Activated T-helper 17 cell treated with anti-CD3 and anti-CD28 coated beads, Interleukin-2, amount 50 U/mL, for 72 hours (primary cell): ENCODE measurements around the gene FICD. TPM values are rescaled to one million over a fixed set of nuclear protein-coding genes. Genes with fewer than 3 reads are reported as not detected.
A peak's percentile ranks its signal among the peaks of the same experiment; 100 is the strongest.

ENCODE experiments used
- ATAC-seq: fragments of 150-1000 bp; cut with Tn5 transposase; replicated peaks from 2 replicates; pipeline ENCODE4 v1.10.0; 2021; ENCODE audit warnings: mild to moderate bottlenecking, moderate library complexity
- H3K27ac Mint-ChIP-seq: one replicate; pipeline ENCODE4 v1.8.0; 2022; ENCODE audit warnings: mixed read lengths
- H3K27me3 Mint-ChIP-seq: one replicate; pipeline ENCODE4 v1.8.0; 2022; ENCODE audit warnings: mixed read lengths
- H3K36me3 Mint-ChIP-seq: one replicate; pipeline ENCODE4 v1.8.0; 2022; ENCODE audit warnings: low read depth, mild to moderate bottlenecking, mixed read lengths
- H3K4me1 Mint-ChIP-seq: one replicate; pipeline ENCODE4 v1.8.0; 2022; ENCODE audit warnings: mixed read lengths
- H3K4me3 Mint-ChIP-seq: one replicate; pipeline ENCODE4 v1.8.0; 2022; ENCODE audit warnings: mild to moderate bottlenecking, mixed read lengths
- H3K9me3 Mint-ChIP-seq: one replicate; pipeline ENCODE4 v1.8.0; 2022; ENCODE audit warnings: mixed read lengths
- total RNA-seq, 2 donors: library from RNA; stranded (reverse); gene quantifications; one replicate each; pipeline ENCODE4 v1.2.3, GENCODE V29; 2022

The FICD gene
- total RNA-seq, 2 donors from 2014 or later = 2.9 to 3.6 TPM

DNA sequence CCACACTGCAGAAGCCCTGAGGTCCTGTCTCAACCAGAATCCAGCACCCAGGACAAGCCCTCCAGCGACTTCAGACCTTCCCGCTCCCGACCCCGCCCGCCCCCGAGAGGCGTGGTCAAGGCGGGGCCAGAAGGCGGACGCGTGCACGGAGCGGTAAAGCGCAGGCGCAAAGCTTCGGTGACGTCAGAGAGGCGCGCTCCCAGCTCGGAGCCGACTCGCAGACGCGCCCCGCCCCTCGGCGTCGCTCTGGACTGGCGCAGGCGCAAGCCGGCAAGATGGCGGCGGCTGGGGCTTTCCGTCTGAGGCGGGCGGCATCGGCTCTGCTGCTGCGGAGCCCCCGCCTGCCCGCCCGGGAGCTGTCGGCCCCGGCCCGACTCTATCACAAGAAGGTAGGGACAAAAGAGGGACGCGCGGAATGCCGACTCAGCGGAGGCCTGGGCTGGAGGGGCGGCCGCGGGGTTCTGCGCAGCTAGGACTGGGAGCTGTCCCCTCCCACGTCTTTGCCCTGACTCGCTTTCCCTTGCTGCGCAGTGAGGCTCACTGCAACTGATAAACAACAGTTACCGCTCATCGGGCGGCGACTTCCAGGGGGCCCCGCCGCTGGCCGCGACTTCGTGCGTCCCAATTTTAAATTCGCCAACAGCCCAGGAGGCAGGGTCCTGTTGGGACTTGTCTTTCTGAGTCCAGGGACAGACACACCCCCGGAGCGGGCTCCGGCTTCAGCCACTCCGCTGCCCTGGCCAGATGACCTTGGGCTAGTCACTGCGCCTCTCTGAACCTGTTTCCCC, 47.5 kb downstream of the FICD start, which contains the start of gene ISCU:
ISCU (plus strand) TSS at position 249 of the 788 bp plus-strand sequence; CDS start at position 276, 27 bp downstream.
- H3K9me3 Mint-ChIP-seq = no peaks in the 10 kb centered on the region
- H3K27me3 Mint-ChIP-seq = no peaks in the 10 kb centered on the region
- ATAC-seq = peak; percentile 64
- H3K36me3 Mint-ChIP-seq = peaks cover 86% of the 10 kb centered on the region
- H3K4me3 Mint-ChIP-seq = peak within 1 kb of the TSS; percentile 93
- H3K27ac Mint-ChIP-seq = peak within 1 kb of the TSS; percentile 99
- H3K4me1 Mint-ChIP-seq = peaks cover 29% of the 10 kb centered on the region

DNA sequence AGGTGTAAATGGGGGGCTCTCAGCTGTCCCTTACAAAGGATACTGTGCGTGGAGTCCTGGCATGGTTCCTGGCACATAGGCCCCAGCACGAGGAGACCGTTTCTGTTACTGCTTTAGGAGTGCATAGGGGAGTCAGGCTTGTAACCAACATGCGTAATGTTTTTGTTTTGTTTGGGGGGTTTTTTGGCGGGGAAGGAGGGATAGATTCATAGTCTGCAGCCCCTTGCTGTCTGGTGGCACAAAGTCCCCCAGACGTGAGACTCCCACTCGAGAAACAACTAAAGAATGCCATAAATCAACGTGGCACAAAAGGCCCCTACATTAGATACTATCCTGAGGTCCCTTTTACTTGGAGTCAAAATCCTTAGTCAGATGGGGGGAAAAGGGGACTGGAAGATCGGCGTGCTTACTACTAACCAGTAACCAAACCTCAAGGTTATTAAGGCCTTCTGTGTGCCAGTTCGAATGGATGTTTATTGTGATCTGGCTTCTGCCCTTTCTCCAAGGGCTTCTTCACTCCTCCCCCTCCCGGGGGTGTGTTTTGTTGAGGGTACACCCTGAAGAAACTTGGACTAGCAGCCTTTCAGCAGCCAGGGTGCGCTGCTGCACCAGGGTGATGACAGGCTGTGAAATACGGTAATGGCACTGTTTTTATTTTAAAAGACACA, 48.2 kb downstream of the FICD start:
- ATAC-seq = peak; percentile 51
- Mint-ChIP-seq H3K4me1 (peaks cover 33% of the 10 kb centered on the region), H3K4me3 (peak overlapping the region; percentile 93), H3K36me3 (peaks cover 86% of the 10 kb centered on the region), H3K9me3 (no peaks in the 10 kb centered on the region), H3K27ac (peak overlapping the region; percentile 90), H3K27me3 (no peaks in the 10 kb centered on the region)

DNA sequence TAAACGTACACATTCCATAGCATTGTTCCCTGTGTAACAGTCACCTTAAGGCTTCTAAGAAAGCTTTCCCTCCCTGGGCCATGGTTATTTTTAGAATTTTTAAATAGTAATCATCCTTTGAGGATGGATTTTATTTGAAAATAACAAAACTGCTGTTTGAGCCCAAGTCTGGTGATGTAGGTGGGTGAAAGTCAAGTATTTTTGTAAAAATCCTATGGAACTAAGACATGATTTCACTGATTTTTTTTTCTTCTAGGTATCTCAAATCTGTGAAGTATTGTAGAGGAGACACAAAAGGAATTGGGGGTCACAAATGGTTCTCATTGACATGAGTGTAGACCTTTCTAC, 48.7 kb downstream of the FICD start:
- peak overlapping the region; percentile 90 for H3K27ac Mint-ChIP-seq
- ATAC-seq = no peak
- H3K9me3 Mint-ChIP-seq = no peaks in the 10 kb centered on the region
- H3K27me3 Mint-ChIP-seq = no peaks in the 10 kb centered on the region
- H3K4me1 Mint-ChIP-seq = peaks cover 36% of the 10 kb centered on the region
- H3K4me3 Mint-ChIP-seq = peak overlapping the region; percentile 93
- H3K36me3 Mint-ChIP-seq = peaks cover 86% of the 10 kb centered on the region

DNA sequence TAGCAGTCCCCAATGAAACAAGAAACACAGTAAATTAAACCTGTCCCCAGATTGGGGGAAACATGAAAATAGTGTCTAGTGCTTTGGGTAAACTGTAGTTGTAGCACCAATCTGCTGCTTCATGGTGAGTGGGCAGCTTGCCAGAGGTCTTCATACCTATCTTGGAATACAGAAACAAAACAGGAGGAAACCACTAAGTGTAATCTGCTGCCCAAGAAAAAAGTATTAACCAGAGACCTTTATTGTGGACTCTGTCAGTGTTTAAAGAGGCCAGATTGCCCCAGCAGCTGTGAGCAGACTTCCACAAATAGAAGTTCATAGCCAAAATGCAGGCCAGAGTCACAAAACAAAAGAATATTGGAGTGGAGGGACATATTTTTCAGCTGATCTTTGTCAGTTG, 49.6 kb downstream of the FICD start:
- Mint-ChIP-seq H3K4me3 (no peak overlapping the region), H3K27ac (peak overlapping the region; percentile 90), H3K4me1 (peaks cover 41% of the 10 kb centered on the region), H3K36me3 (peaks cover 87% of the 10 kb centered on the region), H3K9me3 (no peaks in the 10 kb centered on the region), H3K27me3 (no peaks in the 10 kb centered on the region)
- no peak for ATAC-seq

DNA sequence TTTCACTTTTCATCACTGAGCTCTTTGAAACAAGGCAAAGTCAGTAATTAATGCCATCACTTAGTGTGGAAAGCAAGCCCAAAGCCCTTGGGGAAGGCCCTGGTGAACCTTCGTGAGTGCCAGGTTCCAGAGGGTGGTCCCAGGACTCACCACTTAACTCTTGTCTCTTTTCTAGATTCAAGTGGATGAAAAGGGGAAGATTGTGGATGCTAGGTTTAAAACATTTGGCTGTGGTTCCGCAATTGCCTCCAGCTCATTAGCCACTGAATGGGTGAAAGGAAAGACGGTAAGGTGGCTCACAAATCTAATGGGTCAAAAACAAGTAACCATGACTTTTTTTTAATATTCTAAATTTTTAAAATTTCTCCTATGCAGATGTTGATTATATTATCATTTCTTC, 50.1 kb downstream of the FICD start:
- H3K4me3 Mint-ChIP-seq = no peak overlapping the region
- no peaks in the 10 kb centered on the region for H3K27me3 Mint-ChIP-seq
- no peaks in the 10 kb centered on the region for H3K9me3 Mint-ChIP-seq
- no peak overlapping the region for H3K27ac Mint-ChIP-seq
- ATAC-seq = no peak
- peaks cover 37% of the 10 kb centered on the region for H3K4me1 Mint-ChIP-seq
- peaks cover 87% of the 10 kb centered on the region for H3K36me3 Mint-ChIP-seq

DNA sequence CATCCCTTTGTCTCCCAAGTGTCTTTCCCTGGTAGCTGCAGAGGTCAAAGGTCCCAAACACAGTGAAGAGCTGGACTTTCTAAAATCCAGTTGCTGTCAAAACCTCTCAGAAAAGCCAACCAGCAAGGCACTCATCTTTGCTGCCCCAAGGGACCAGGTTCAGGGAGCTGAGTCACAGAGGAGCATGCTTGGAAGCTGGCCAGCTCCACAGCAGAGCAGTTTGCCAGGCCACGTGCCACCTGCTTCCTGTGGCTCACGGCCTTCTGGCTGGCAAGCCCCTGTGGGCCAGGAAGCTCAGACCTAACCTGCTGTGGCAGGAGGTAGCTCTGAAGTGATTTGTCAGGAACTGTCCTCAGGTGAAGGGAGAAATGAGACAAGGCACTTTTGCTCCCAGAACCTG, 50.9 kb downstream of the FICD start:
- ATAC-seq = peak; percentile 9
- H3K36me3 Mint-ChIP-seq = peaks cover 86% of the 10 kb centered on the region
- H3K4me1 Mint-ChIP-seq = peaks cover 36% of the 10 kb centered on the region
- peak overlapping the region; percentile 99 for H3K27ac Mint-ChIP-seq
- H3K4me3 Mint-ChIP-seq = peak overlapping the region; percentile 49
- H3K27me3 Mint-ChIP-seq = no peaks in the 10 kb centered on the region
- no peaks in the 10 kb centered on the region for H3K9me3 Mint-ChIP-seq

DNA sequence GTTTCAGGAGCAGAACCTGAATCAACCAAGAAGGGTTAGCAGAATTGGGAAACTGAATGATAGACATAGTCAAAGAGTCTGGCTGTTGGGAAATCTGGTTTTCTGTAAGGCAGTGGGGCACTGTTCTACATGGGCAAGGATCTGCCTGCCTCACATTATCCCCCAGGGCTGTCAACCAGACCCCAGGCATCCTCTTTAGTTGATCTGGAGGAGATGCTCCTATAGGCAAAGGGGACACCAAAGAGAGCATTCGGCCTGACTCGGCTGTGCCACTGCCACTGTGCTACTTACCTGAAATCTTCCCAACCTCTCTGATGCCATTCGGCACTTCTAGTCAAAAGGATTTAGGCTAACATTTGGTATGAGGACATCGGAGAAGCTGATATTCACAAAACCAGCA, 51.4 kb downstream of the FICD start:
- Mint-ChIP-seq H3K27ac (peak overlapping the region; percentile 99), H3K36me3 (peaks cover 82% of the 10 kb centered on the region), H3K4me1 (peaks cover 36% of the 10 kb centered on the region), H3K27me3 (no peaks in the 10 kb centered on the region), H3K9me3 (no peaks in the 10 kb centered on the region), H3K4me3 (peak overlapping the region; percentile 49)
- ATAC-seq = no peak

DNA sequence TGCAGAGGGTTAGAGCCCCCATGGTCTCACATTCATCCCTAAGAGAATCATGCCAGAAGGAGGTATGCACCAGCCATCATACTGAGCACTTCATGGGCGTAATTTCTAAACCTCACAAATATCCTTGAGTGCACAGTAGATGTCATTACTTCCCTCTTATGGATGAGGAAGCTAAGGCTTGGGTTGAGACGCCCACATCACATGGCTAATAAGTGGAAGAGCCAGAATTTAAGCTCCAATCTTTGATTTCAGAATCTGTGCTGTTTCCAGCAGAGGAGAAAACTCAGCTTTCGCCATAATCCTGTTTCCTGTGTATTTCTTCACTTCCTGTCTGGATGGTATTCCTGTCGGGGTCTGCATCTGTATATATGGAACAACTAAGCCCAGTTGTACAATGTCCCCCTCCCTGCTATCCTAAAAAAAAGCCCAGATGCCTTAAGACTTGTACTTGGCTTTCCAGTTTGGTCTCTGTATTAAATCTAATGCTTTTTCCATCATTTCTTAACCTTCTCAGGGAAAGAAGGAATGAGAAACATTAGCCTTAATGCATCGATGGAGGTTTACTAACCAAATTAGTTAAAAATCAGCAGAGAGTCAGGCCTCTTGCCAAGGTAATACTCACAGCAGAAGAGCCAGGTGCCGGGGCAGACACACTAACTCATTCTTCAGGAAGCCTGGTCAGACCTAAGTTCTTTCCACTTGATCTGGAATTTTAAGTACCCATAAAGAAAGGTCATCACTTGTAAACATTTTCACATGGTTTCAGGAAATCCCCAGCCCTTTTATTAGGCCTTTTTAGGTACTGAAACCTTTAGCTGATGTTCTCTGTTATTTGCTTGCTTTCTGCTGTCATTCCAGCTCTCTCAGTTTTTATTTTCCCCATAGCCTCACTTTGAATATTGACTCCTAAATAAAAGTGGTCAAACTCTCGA, 52.6 kb downstream of the FICD start:
- no peaks in the 10 kb centered on the region for H3K27me3 Mint-ChIP-seq
- H3K4me3 Mint-ChIP-seq = peak overlapping the region; percentile 86
- H3K36me3 Mint-ChIP-seq = peaks cover 82% of the 10 kb centered on the region
- peak overlapping the region; percentile 99 for H3K27ac Mint-ChIP-seq
- H3K9me3 Mint-ChIP-seq = no peaks in the 10 kb centered on the region
- no peak for ATAC-seq
- peaks cover 46% of the 10 kb centered on the region for H3K4me1 Mint-ChIP-seq

DNA sequence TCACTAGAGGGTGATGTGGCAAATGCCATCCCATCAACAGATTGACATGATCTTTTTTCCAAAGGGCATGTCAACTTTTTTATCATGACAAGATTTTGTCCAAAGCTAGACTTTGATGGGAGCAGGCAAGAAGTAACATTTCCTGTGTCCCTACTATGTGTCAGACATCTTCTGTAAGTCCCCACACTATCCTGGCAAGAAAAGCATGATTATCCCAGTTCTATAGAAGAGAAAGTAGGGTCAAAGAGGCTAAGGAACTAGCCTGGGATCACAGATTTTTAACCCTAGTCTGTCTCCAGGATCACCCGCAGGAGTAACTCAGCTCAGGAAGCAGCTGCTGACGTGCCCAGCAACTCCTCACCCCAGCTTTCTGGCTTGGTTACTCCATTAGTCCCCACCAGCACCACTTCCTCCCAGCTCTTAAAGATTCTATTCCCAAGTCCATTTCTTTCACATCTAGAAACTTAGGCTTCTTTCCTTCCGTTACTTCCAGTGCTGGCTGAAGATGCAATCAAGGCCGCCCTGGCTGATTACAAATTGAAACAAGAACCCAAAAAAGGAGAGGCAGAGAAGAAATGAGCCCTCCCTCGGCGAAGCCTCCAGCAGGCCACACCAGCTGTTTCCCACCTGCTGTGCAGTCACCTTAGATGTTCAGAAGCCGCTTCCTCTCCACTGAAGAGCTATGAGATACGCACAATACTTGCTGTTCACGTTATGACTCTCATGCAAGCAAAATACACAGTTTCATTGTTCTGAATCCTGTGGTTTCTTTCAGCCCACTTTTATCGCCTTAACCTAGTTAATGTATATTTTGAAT, 53.5 kb downstream of the FICD start:
- H3K27me3 Mint-ChIP-seq = no peaks in the 10 kb centered on the region
- peaks cover 54% of the 10 kb centered on the region for H3K4me1 Mint-ChIP-seq
- peak overlapping the region; percentile 99 for H3K27ac Mint-ChIP-seq
- peaks cover 73% of the 10 kb centered on the region for H3K36me3 Mint-ChIP-seq
- peak; percentile 91 for ATAC-seq
- H3K9me3 Mint-ChIP-seq = no peaks in the 10 kb centered on the region
- peak overlapping the region; percentile 86 for H3K4me3 Mint-ChIP-seq

Other genes with a start within 250 kb of the FICD start
- gene CMKLR1, start 176.0 kb upstream of the FICD start, total RNA-seq = not detected
- gene SART3, start 45.9 kb downstream of the FICD start, total RNA-seq = 10 to 100 TPM; 85.0 to 98.6 TPM
- 10 to 100 TPM; 93.3 to 98.7 TPM for gene ISCU, start 47.3 kb downstream of the FICD start, total RNA-seq
- under 1 TPM; 0.24 to 0.71 TPM for gene TMEM119, start 82.8 kb downstream of the FICD start, total RNA-seq
- gene SELPLG, start 118.6 kb downstream of the FICD start, total RNA-seq = 10 to 100 TPM; 79.7 to 89.1 TPM
- gene CORO1C, start 216.2 kb downstream of the FICD start, total RNA-seq = 100 to 1,000 TPM in 1 of 2 donors, 10 to 100 TPM in 1; 81.9 to 101 TPM